ACC112 (cell line): ENCODE data around the gene GAS5.

Source experiments
- H2AFZ ChIP-seq: fragments of 200-600 bp; sonication (generic); one replicate; pipeline ENCODE4 v1.6.0; 2017; ENCODE audit warnings: antibody characterized with exemption, low read length; ENCODE audit not compliant: unreplicated experiment
- H3K27ac ChIP-seq: fragments of 200-600 bp; sonication (generic); 2 replicates; pipeline ENCODE4 v1.5.1; 2014; ENCODE audit warnings: low read depth, mild to moderate bottlenecking, antibody characterized with exemption, low read length, moderate library complexity
- H3K27me3 ChIP-seq: fragments of 200-600 bp; sonication (generic); 2 replicates; pipeline ENCODE4 v1.6.1; 2014; ENCODE audit warnings: mild to moderate bottlenecking, antibody characterized with exemption, low read length, moderate library complexity, mixed read lengths; ENCODE audit not compliant: insufficient read depth
- H3K36me3 ChIP-seq: fragments of 200-600 bp; sonication (generic); 2 replicates; pipeline ENCODE4 v1.6.1; 2016; ENCODE audit warnings: mild to moderate bottlenecking, antibody characterized with exemption, low read length, moderate library complexity, mixed read lengths; ENCODE audit not compliant: insufficient read depth
- H3K4me1 ChIP-seq: fragments of 200-600 bp; sonication (generic); one replicate; pipeline ENCODE4 v1.6.1; 2016; ENCODE audit warnings: low read length, mixed read lengths; ENCODE audit not compliant: insufficient read depth, unreplicated experiment, control insufficient read depth
- H3K4me3 ChIP-seq: fragments of 200-600 bp; sonication (generic); 2 replicates; pipeline ENCODE4 v1.5.1; 2014; ENCODE audit warnings: mild to moderate bottlenecking, low read depth, low read length
- H3K79me2 ChIP-seq: fragments of 200-600 bp; sonication (generic); one replicate; pipeline ENCODE4 v1.6.0; 2016; ENCODE audit warnings: low read length; ENCODE audit not compliant: control insufficient read depth, unreplicated experiment, insufficient read depth

Gene GAS5

GRCh38 chr1:173867753-173868265 lies at the start of gene GAS5:
Gene GAS5, minus strand, starts transcription at chr1:173867989.
- H3K79me2 ChIP-seq: peaks cover 37% of the 10 kb centered on the region
- H3K4me1 ChIP-seq: peaks cover 18% of the 10 kb centered on the region
- H3K27ac ChIP-seq: peak within 1 kb of the TSS; percentile 66
- peaks cover 46% of the 10 kb centered on the region for H3K36me3 ChIP-seq
- H2AFZ ChIP-seq: peak within 1 kb of the TSS; percentile 49
- H3K4me3 ChIP-seq: peak within 1 kb of the TSS; percentile 89
- no peaks in the 10 kb centered on the region for H3K27me3 ChIP-seq

DNA sequence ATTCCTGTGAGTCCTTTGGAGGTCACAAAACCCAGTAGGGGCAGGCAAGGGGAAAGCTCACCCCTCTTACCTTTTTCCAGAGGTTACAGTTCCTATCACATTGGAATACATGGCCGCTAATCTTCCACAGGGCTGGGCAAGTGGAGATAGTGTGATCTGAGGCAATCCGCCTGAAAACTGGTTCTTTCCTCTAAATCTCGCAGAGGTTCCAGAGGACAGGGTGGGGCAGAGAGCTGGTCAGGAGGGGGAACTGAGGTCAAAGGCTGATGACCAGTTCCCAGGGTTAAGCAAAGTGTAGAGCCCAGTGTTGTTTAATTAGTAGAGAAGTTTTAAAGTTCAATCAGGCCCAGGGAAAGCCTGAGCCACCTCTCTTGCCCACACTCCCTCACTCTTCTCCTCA lies 49.4 kb upstream of the GAS5 start, which contains the start of gene SERPINC1:
Gene SERPINC1, minus strand, starts transcription at position 179 of the 400 bp plus-strand sequence. Its CDS starts 68 bp downstream, at position 111.
- no peak within 1 kb of the TSS for H3K4me3 ChIP-seq
- H3K36me3 ChIP-seq: no peaks in the 10 kb centered on the region
- peaks cover 6% of the 10 kb centered on the region; the same call in 1 of the 2 replicates for H3K27me3 ChIP-seq
- no peaks in the 10 kb centered on the region for H3K79me2 ChIP-seq
- H3K27ac ChIP-seq: no peak within 1 kb of the TSS
- no peak within 1 kb of the TSS for H2AFZ ChIP-seq
- H3K4me1 ChIP-seq: no peaks in the 10 kb centered on the region

- Histone ChIP-seq H2AFZ (no peak overlapping the region), H3K79me2 (no peaks in the 10 kb centered on the region), H3K27me3 (0 out of 2 replicates have a peak, but pooled peaks cover 3% of the 10 kb centered on the region), H3K4me3 (no peak overlapping the region), H3K4me1 (no peaks in the 10 kb centered on the region), H3K27ac (no peak overlapping the region), H3K36me3 (no peaks in the 10 kb centered on the region)
Observed at GRCh38 chr1:173916667-173917066, 48.9 kb upstream of the GAS5 start.

DNA sequence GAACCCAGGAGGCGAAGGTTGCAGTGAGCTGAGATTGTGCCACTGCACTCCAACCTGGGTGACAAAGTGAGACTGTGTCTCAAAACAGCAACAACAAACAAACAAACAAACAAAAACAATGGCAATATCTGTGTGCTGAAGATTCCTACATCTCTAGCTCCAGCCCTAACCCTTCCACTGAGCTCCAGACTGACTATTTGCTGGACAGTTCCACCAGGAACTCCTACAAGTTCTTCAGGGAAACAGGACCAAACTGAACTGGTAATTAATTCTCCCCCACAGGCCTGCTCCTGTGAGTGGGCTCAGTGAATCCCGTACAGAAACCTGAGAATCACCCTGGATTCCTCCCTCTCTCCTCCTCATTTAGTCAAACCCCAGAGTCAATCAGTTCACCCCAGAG lies 47.8 kb upstream of the GAS5 start:
- H3K27ac ChIP-seq: no peak overlapping the region
- H3K4me3 ChIP-seq: no peak overlapping the region
- no peak overlapping the region for H2AFZ ChIP-seq
- H3K4me1 ChIP-seq: no peaks in the 10 kb centered on the region
- H3K36me3 ChIP-seq: no peaks in the 10 kb centered on the region
- H3K27me3 ChIP-seq: no peaks in the 10 kb centered on the region
- H3K79me2 ChIP-seq: no peaks in the 10 kb centered on the region

- Histone ChIP-seq H3K27ac (no peak overlapping the region), H3K79me2 (no peaks in the 10 kb centered on the region), H3K4me1 (no peaks in the 10 kb centered on the region), H3K36me3 (no peaks in the 10 kb centered on the region), H3K27me3 (no peaks in the 10 kb centered on the region), H3K4me3 (no peak overlapping the region), H2AFZ (no peak overlapping the region)
Observed at GRCh38 chr1:173914366-173914871, 46.6 kb upstream of the GAS5 start.

GRCh38 chr1:173913111-173913510 lies 45.3 kb upstream of the GAS5 start:
- no peak overlapping the region for H3K4me3 ChIP-seq
- H3K79me2 ChIP-seq: no peaks in the 10 kb centered on the region
- no peaks in the 10 kb centered on the region for H3K36me3 ChIP-seq
- no peaks in the 10 kb centered on the region for H3K27me3 ChIP-seq
- no peaks in the 10 kb centered on the region for H3K4me1 ChIP-seq
- no peak overlapping the region for H2AFZ ChIP-seq
- H3K27ac ChIP-seq: no peak overlapping the region

GRCh38 chr1:173903827-173904531 lies 36.2 kb upstream of the GAS5 start:
- H3K4me1 ChIP-seq: no peaks in the 10 kb centered on the region
- H3K36me3 ChIP-seq: no peaks in the 10 kb centered on the region
- H2AFZ ChIP-seq: no peak overlapping the region
- H3K79me2 ChIP-seq: no peaks in the 10 kb centered on the region
- no peak overlapping the region for H3K4me3 ChIP-seq
- H3K27me3 ChIP-seq: no peaks in the 10 kb centered on the region
- no peak overlapping the region for H3K27ac ChIP-seq

GRCh38 chr1:173900992-173901391 lies 33.2 kb upstream of the GAS5 start:
- H3K4me1 ChIP-seq: no peaks in the 10 kb centered on the region
- no peak overlapping the region for H3K4me3 ChIP-seq
- no peak overlapping the region for H2AFZ ChIP-seq
- no peak overlapping the region for H3K27ac ChIP-seq
- no peaks in the 10 kb centered on the region for H3K36me3 ChIP-seq
- no peaks in the 10 kb centered on the region for H3K27me3 ChIP-seq
- H3K79me2 ChIP-seq: no peaks in the 10 kb centered on the region

- Histone ChIP-seq H3K36me3 (no peaks in the 10 kb centered on the region), H3K4me3 (no peak overlapping the region), H3K79me2 (no peaks in the 10 kb centered on the region), H3K27me3 (no peaks in the 10 kb centered on the region), H2AFZ (no peak overlapping the region), H3K4me1 (no peaks in the 10 kb centered on the region), H3K27ac (no peak overlapping the region)
Observed at GRCh38 chr1:173900427-173900826, 32.6 kb upstream of the GAS5 start.

DNA sequence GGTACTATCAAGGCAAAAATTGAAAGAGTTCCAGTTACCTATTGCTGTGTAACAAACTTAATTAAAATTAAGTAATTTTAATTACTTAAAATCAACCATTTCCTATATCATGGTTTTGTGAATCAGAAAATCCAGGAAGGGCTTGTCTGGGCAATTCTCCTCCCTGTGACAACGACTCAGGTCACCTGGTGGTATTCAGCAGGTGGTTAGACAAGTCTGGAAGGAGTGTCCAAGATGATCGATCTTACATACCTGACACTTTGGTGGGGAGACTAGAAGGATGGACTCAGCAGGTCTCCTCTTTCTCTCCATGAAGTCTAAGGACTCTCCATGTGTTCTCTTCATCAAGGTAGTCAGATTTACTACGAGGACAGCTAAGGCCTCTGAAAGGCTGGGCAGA lies 26.4 kb upstream of the GAS5 start:
- no peak overlapping the region for H3K27ac ChIP-seq
- H3K4me1 ChIP-seq: no peaks in the 10 kb centered on the region
- no peaks in the 10 kb centered on the region; the same call in 1 of the 2 replicates for H3K36me3 ChIP-seq
- no peak overlapping the region for H3K4me3 ChIP-seq
- H2AFZ ChIP-seq: no peak overlapping the region
- H3K27me3 ChIP-seq: no peaks in the 10 kb centered on the region
- no peaks in the 10 kb centered on the region for H3K79me2 ChIP-seq

DNA sequence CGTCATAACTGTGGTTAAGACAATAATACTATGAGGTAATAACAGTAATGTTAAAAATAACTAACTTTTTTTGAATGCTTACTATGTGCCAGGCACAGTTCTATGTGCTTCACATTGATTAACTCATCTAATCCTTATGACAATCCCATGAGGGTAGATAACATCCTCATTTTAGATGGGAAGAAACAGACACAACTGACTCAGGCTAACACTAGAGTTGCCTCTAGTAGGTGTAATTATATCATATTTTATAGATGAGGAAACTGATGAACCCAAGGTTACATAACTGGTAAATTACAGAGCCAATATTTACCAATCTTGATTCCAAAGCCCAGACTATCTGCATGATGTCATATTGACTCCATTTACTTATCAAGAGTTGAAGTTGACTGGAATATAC lies 25.8 kb upstream of the GAS5 start:
- no peaks in the 10 kb centered on the region for H3K79me2 ChIP-seq
- H3K4me1 ChIP-seq: no peaks in the 10 kb centered on the region
- H3K27ac ChIP-seq: no peak overlapping the region
- no peaks in the 10 kb centered on the region for H3K27me3 ChIP-seq
- H3K36me3 ChIP-seq: no peaks in the 10 kb centered on the region; the same call in 1 of the 2 replicates
- no peak overlapping the region for H3K4me3 ChIP-seq
- H2AFZ ChIP-seq: no peak overlapping the region
